GM12878 (cell line): ENCODE data around the gene XRN2. TPM values are rescaled to one million over a fixed set of nuclear protein-coding genes. Genes with fewer than 3 reads are reported as not detected.

Source experiments
- ASH2L ChIP-seq: fragments of 300-600, 200-600 bp; sonication (generic); IDR thresholded peaks from 2 replicates; pipeline ENCODE4 v1.6.1; 2017; ENCODE audit warnings: low read depth, mild to moderate bottlenecking, borderline replicate concordance
- ATF7 ChIP-seq: fragments of 450-650 bp; IDR thresholded peaks from 2 replicates; pipeline ENCODE4 v1.6.1; 2016; ENCODE audit warnings: low read depth, mild to moderate bottlenecking
- BACH1 ChIP-seq: fragments of 450-650 bp; IDR thresholded peaks from 2 replicates; pipeline ENCODE4 v1.6.1; 2017; ENCODE audit warnings: mild to moderate bottlenecking, borderline replicate concordance
- BMI1 ChIP-seq: fragments of 450-650 bp; IDR thresholded peaks from 2 replicates; pipeline ENCODE4 v1.6.1; 2016; ENCODE audit warnings: mild to moderate bottlenecking, moderate library complexity, borderline replicate concordance
- CHD4 ChIP-seq: fragments of 200-600 bp; sonication (generic); IDR thresholded peaks from 2 replicates; pipeline ENCODE4 v1.6.1; 2016; ENCODE audit warnings: mild to moderate bottlenecking
- ESRRA ChIP-seq: IDR thresholded peaks from 2 replicates; pipeline ENCODE4 v1.6.1; 2012; ENCODE audit warnings: mild to moderate bottlenecking, low read length, improper control_type of control experiment
- FOXM1 ChIP-seq: IDR thresholded peaks from 2 replicates; pipeline ENCODE4 v1.6.1; 2012; ENCODE audit warnings: low read depth, mild to moderate bottlenecking, inconsistent platforms, low read length, moderate library complexity
- HDGF ChIP-seq: fragments of 450-650 bp; IDR thresholded peaks from 2 replicates; pipeline ENCODE4 v1.6.1; 2016; ENCODE audit warnings: antibody characterized with exemption
- MXI1 ChIP-seq: fragments of 150-350 bp; IDR thresholded peaks from 2 replicates; pipeline ENCODE4 v1.6.1; 2011; ENCODE audit warnings: low read depth, mild to moderate bottlenecking, inconsistent platforms, low read length, improper control_type of control experiment
- POLR2AphosphoS2 ChIP-seq: IDR thresholded peaks from 2 replicates; pipeline ENCODE4 v1.6.1; 2011; ENCODE audit warnings: low read depth, mild to moderate bottlenecking, low read length, improper control_type of control experiment, moderate library complexity
- RBBP5 ChIP-seq: fragments of 200-600 bp; sonication (generic); conservative IDR thresholded peaks from 2 replicates; pipeline ENCODE4 v1.6.1; 2016
- RUNX3 ChIP-seq: IDR thresholded peaks from 2 replicates; pipeline ENCODE4 v1.6.1; 2012; ENCODE audit warnings: low read length, inconsistent platforms
- SMC3 ChIP-seq: IDR thresholded peaks from 2 replicates; pipeline ENCODE4 v1.6.1; 2011; ENCODE audit warnings: low read length, improper control_type of control experiment, borderline replicate concordance
- SUPT20H ChIP-seq: IDR thresholded peaks from 2 replicates; pipeline ENCODE4 v1.6.1; 2011; ENCODE audit warnings: low read depth, mild to moderate bottlenecking, low read length, moderate library complexity, borderline replicate concordance; ENCODE audit not compliant: control insufficient read depth
- TBL1XR1 ChIP-seq: IDR thresholded peaks from 2 replicates; pipeline ENCODE4 v1.6.1; 2012; ENCODE audit warnings: low read depth, low read length, improper control_type of control experiment
- ZBTB40 ChIP-seq: fragments of 450-650 bp; IDR thresholded peaks from 2 replicates; pipeline ENCODE4 v1.6.1; 2016; ENCODE audit warnings: mild to moderate bottlenecking, moderate library complexity, borderline replicate concordance
- ZNF207 ChIP-seq: fragments of 450-650 bp; IDR thresholded peaks from 2 replicates; pipeline ENCODE4 v1.6.1; 2014; ENCODE audit warnings: antibody characterized with exemption, mild to moderate bottlenecking, borderline replicate concordance
- ZNF24 ChIP-seq: fragments of 450-650 bp; IDR thresholded peaks from 2 replicates; pipeline ENCODE4 v1.6.1; 2017; ENCODE audit warnings: antibody characterized with exemption, mild to moderate bottlenecking
- polyA plus RNA-seq, 11 experiments: library from polyadenylated mRNA; depleted of rRNA in 4 of 11; unstranded in 6 of 11; stranded (reverse) in 5 of 11; fragments of >200 nt; fragmentation: Nextera tagmentation in 4 of 11; fragmentation: Illumina TruSeq in 1 of 11; extraction: Ambion mirVana in 4 of 11; extraction: Trizol in 1 of 11; gene quantifications; 1 replicate in 1 of 11; 2 replicates in 10 of 11; pipeline versions ENCODE4 v1.2.1 to v1.2.3, GENCODE V29; 2011 to 2016; ENCODE audit warnings: inconsistent platforms in 2 of 11, missing spikeins in 2 of 11, low read depth in 1 of 11
- total RNA-seq, 4 experiments: library from RNA; depleted of rRNA in 3 of 4; stranded (reverse); fragments of >200 nt in 3 of 4; fragmentation: Illumina TruSeq in 1 of 4; extraction: Trizol in 1 of 4; gene quantifications; 2 replicates each; pipeline versions ENCODE4 v1.2.1 to v1.2.3, GENCODE V29; 2013 to 2021
- TF ChIP-seq, protein P1 (sequence below): fragments of 450-650 bp; formaldehyde crosslinking; IDR thresholded peaks from 2 replicates; pipeline ENCODE4 v1.5.0; 2022; ENCODE audit warnings: mild to moderate bottlenecking, missing genetic modification characterization
- TF ChIP-seq, protein P2 (sequence below): IDR thresholded peaks from 2 replicates; pipeline ENCODE4 v1.6.1; 2012; ENCODE audit warnings: low read depth, low read length, improper control_type of control experiment
- TF ChIP-seq, protein P3 (sequence below): IDR thresholded peaks from 2 replicates; pipeline ENCODE4 v1.6.1; 2011; ENCODE audit warnings: low read depth, low read length, improper control_type of control experiment, borderline replicate concordance

XRN2 gene
- total and polyA plus RNA-seq, 10 of the 15 experiments (the other 5 are each of a cell fraction or from before 2014, with no cell fraction given), result 59.7 to 97.8 (median 75.6) TPM

- TF ChIP-seq, protein P1, sequence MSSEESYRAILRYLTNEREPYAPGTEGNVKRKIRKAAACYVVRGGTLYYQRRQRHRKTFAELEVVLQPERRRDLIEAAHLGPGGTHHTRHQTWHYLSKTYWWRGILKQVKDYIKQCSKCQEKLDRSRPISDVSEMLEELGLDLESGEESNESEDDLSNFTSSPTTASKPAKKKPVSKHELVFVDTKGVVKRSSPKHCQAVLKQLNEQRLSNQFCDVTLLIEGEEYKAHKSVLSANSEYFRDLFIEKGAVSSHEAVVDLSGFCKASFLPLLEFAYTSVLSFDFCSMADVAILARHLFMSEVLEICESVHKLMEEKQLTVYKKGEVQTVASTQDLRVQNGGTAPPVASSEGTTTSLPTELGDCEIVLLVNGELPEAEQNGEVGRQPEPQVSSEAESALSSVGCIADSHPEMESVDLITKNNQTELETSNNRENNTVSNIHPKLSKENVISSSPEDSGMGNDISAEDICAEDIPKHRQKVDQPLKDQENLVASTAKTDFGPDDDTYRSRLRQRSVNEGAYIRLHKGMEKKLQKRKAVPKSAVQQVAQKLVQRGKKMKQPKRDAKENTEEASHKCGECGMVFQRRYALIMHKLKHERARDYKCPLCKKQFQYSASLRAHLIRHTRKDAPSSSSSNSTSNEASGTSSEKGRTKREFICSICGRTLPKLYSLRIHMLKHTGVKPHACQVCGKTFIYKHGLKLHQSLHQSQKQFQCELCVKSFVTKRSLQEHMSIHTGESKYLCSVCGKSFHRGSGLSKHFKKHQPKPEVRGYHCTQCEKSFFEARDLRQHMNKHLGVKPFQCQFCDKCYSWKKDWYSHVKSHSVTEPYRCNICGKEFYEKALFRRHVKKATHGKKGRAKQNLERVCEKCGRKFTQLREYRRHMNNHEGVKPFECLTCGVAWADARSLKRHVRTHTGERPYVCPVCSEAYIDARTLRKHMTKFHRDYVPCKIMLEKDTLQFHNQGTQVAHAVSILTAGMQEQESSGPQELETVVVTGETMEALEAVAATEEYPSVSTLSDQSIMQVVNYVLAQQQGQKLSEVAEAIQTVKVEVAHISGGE, result 0 out of 2 replicates have a peak, but pooled peaks have one; percentile 38
- no peak for TF ChIP-seq CHD4
- TF ChIP-seq MXI1, result peak; percentile 95
- peak; percentile 82 for TF ChIP-seq HDGF
- TF ChIP-seq ASH2L, result 0 out of 2 replicates have a peak, but pooled peaks have one; percentile 72
- TF ChIP-seq ZNF24, result no peak
- TF ChIP-seq ZBTB40, result peak; percentile 90
- peak; percentile 67; the same call in 1 of the 2 replicates for TF ChIP-seq POLR2AphosphoS2
- TF ChIP-seq, protein P2, sequence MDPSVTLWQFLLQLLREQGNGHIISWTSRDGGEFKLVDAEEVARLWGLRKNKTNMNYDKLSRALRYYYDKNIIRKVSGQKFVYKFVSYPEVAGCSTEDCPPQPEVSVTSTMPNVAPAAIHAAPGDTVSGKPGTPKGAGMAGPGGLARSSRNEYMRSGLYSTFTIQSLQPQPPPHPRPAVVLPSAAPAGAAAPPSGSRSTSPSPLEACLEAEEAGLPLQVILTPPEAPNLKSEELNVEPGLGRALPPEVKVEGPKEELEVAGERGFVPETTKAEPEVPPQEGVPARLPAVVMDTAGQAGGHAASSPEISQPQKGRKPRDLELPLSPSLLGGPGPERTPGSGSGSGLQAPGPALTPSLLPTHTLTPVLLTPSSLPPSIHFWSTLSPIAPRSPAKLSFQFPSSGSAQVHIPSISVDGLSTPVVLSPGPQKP, result peak; percentile 85
- no peak for TF ChIP-seq SUPT20H
- TF ChIP-seq ZNF207, result peak; percentile 90
- peak; percentile 96 for TF ChIP-seq ATF7
- TF ChIP-seq ESRRA, result peak; percentile 49; the same call in 1 of the 2 replicates
- no peak for TF ChIP-seq FOXM1
- TF ChIP-seq BACH1, result peak; percentile 62; the same call in 1 of the 2 replicates
- no peak for TF ChIP-seq SMC3
- peak; percentile 18 for TF ChIP-seq RUNX3
- no peak for TF ChIP-seq TBL1XR1
- TF ChIP-seq, protein P3, sequence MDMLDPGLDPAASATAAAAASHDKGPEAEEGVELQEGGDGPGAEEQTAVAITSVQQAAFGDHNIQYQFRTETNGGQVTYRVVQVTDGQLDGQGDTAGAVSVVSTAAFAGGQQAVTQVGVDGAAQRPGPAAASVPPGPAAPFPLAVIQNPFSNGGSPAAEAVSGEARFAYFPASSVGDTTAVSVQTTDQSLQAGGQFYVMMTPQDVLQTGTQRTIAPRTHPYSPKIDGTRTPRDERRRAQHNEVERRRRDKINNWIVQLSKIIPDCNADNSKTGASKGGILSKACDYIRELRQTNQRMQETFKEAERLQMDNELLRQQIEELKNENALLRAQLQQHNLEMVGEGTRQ, result peak; percentile 85
- TF ChIP-seq RBBP5, result no peak
- peak; percentile 62; the same call in 1 of the 2 replicates for TF ChIP-seq BMI1
Measured at GRCh38 chr20:21303061-21303871, at the start of gene XRN2 (continued).
